HL-60/S4 (cell line): Measurements from ENCODE around the gene RGL3.
"Not testable (repeated sequence)": the region's sequence is repeated elsewhere in the genome, so short reads cannot be mapped to it uniquely, and the experiment has no call there.

Experiments
- in situ Hi-C: fragments of 300-500 bp; cut with MboI; formaldehyde crosslinking; loops from 2 replicates; pipeline ENCODE4 v1.14.3; 2022; ENCODE audit warnings: low sequenced_read_pairs

Gene RGL3

DNA sequence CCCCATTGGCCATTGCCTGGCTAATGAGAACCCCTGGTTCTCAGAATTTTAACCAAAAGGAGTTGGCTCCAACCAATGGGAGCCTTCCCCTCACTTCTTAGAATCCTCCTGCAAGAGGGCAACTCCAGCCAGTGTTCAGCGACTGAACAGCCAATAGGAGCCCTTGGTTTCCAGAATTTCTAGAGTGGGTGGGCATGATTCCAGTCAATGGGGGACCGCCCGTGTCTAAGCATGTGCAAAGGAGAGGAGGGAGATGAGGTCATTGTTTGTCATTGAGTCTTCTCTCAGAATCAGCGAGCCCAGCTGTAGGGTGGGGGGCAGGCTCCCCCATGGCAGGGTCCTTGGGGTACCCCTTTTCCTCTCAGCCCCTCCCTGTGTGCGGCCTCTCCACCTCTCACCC lies 54.2 kb downstream of the RGL3 start:
- in situ Hi-C loops: no loop called here

- in situ Hi-C loops: no loop called here
Observed at GRCh38 chr19:11364296-11364904, 54.7 kb downstream of the RGL3 start.

- in situ Hi-C loops: no loop called here
Observed at GRCh38 chr19:11363881-11364280, 55.2 kb downstream of the RGL3 start.

GRCh38 chr19:11361771-11362731 lies 57.1 kb downstream of the RGL3 start:
- in situ Hi-C loops: no loop called here

GRCh38 chr19:11361037-11361770 lies 57.9 kb downstream of the RGL3 start:
- in situ Hi-C loops: no loop called here

DNA sequence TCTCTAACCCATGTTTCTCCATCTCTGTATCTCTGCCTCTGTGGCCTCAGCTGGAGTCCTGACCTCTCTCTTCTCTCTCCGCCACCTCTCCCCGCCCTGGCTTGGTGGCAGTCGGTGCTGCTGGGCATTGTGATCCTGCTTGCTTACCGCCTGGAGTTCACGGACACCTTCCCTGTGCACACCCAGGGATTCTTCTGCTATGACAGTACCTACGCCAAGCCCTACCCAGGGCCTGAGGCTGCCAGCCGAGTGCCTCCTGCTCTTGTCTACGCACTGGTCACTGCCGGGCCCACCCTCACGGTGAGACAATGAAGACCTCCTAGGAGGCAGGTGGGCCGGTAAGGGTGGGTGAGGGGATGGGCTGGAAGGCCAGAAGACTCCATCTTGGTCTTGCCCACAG lies 59.7 kb downstream of the RGL3 start:
- in situ Hi-C loops: no loop called here

DNA sequence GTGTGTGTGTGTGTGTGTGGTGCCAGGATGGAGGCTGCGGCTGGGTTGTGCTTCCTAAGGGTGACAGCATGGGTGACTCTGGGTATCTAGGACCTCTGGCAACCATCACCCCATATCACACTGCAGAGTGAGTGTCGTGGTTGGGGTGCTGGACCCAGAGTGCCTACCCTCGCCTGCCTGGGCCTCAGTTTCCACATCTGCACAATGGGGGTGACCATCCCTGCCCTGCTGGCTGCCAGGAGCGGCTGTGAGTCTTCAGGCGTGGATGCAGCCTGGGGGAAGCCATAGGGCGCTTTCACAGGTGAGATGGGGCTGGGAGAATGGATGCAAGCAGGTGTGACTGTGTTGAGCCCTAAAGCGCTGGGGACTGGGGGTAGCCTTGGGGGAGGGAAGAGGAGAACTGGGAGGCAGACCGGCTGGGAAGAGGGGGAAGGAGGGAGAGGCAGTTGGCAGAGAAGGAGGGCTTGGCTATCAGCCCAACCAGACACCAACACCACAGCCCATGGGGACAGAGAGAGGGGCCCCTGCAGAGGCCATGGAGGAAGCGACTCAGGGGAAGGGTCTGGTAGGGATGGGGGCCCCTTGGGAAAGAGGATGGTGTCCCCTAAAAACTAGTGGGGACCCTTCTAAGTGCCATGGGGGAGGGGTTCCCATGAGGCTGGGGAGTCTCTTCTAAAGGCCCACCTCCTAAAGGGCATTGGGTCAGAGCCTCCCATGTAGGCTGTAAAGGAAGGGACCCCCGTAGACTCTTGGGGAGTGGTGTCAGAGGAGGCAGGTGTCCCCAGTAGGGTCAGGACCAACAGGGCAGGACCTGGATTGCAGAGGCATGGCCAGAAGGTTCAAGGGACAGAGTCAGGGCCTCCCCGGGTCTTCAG lies 62.2 kb downstream of the RGL3 start:
- in situ Hi-C loops: no loop called here

DNA sequence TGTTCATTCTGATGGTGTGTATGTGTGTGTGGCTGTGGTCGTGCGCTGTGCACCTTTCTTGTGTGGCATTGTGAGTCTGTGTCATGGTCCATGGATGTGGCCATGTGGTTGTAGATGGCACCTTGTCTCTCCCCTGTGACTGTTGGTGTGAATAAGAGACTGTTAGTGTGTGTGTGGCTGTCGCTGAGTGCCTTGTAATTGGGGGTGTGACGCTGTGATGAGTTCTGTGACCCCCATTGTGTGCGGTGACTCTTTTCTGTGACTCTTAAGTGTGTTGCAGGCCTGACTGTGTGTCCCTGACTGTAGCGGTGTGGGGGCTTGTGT lies 63.1 kb downstream of the RGL3 start:
- in situ Hi-C loops: no loop called here

- in situ Hi-C loops: no loop called here
Observed at GRCh38 chr19:11355160-11356073, 63.7 kb downstream of the RGL3 start, which contains the start of gene PLPPR2. TSS of gene PLPPR2 (plus strand) at chr19:11355432. CDS start at chr19:11357674, 2,242 bp downstream.

- in situ Hi-C loops: not testable (repeated sequence)
Observed at GRCh38 chr19:11354102-11354501, 65.0 kb downstream of the RGL3 start.

DNA sequence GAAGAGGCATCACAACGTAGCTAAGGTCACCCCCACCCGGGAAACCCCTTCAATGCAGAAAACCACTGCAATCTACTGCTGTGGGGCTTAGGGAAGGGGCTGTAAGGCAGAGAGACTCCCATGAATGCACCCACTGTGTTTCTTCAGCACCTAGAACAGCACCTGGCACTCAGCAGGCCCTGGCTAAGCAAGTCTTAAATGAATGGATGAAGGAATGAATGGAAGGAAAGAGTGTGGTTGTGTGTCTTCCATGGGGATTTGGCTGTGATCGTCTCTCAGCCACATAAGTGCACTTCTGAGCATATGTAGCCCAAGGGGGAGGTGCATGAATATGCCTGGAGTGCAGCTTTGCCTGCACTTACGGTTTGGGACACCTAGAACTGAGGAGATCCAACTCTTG lies 69.9 kb downstream of the RGL3 start:
- in situ Hi-C loops: no loop called here

DNA sequence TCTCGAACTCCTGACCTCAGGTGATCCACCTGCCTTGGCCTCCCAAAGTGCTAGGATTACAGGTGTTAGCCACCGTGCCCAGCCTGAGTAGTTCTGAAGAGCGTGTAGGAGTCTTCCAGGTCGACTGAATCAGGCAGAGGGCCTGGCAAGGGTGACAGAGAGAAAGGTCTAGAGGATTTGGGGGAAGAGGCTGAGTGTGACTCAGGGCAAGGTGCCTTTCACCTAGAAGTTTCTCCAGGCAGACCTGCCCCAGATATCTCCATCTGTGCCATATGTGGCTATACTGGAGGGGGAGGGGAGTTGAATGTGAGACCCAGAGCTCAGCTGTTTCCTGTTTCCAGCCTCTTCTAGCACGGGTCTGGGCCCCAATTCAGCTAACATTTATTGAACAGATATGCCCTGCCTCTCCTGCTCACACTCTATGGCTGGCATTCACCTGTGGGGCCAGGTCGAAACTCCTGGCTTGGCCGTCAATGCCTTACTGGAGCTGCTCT lies 71.5 kb downstream of the RGL3 start:
- in situ Hi-C loops: no loop called here

- in situ Hi-C loops: no loop called here
Observed at GRCh38 chr19:11346104-11346940, 72.8 kb downstream of the RGL3 start, which contains the start of the genes CCDC159 and TMEM205. TSS of gene CCDC159 (plus strand) at chr19:11346519. CDS start at chr19:11346607, 88 bp downstream. TSS of gene TMEM205 (minus strand) at chr19:11346268. CDS start at chr19:11345619, 649 bp downstream.

GRCh38 chr19:11345122-11345803 lies 73.9 kb downstream of the RGL3 start:
- in situ Hi-C loops: no loop called here
